Mesenchymal stem cell (in vitro differentiated cells and primary cell): ENCODE results near the gene STARD8.

Source experiments
- DNase-seq: peaks from one replicate; pipeline ENCODE4 v3.0.0-alpha.2; 2013
- H2AFZ ChIP-seq: one replicate; pipeline ENCODE4 v1.6.1; 2013; ENCODE audit warnings: low read depth, mild to moderate bottlenecking, control low read depth, inconsistent platforms, low read length, moderate library complexity
- H2AK5ac ChIP-seq: 2 replicates; pipeline ENCODE4 v1.6.1; 2013; ENCODE audit warnings: low read length, moderate library complexity, mild to moderate bottlenecking, inconsistent platforms; ENCODE audit not compliant: severe bottlenecking
- H2BK120ac ChIP-seq: one replicate; pipeline ENCODE4 v1.6.1; 2013; ENCODE audit warnings: low read depth, mild to moderate bottlenecking, inconsistent platforms, low read length, moderate library complexity
- H2BK12ac ChIP-seq, 2 experiments: one replicate each; pipeline ENCODE4 v1.6.1; 2013; ENCODE audit warnings: inconsistent platforms in 2 of 2, low read length in 2 of 2, mild to moderate bottlenecking in 2 of 2, moderate library complexity in 2 of 2, control low read depth in 1 of 2
- H2BK15ac ChIP-seq: one replicate; pipeline ENCODE4 v1.6.1; 2013; ENCODE audit warnings: mild to moderate bottlenecking, low read depth, inconsistent platforms; ENCODE audit not compliant: poor library complexity, severe bottlenecking
- H2BK5ac ChIP-seq: 2 replicates; pipeline ENCODE4 v1.6.1; 2013; ENCODE audit warnings: low read depth, mild to moderate bottlenecking, low read length, control low read depth, inconsistent platforms; ENCODE audit not compliant: poor library complexity, severe bottlenecking
- H3K14ac ChIP-seq, 2 experiments: one replicate each; pipeline ENCODE4 v1.6.1; 2013; ENCODE audit warnings: inconsistent platforms in 2 of 2, low read length in 2 of 2, control low read depth in 1 of 2, mild to moderate bottlenecking in 1 of 2, moderate library complexity in 1 of 2
- H3K18ac ChIP-seq, 2 experiments: one replicate each; pipeline ENCODE4 v1.6.1; 2013; ENCODE audit warnings: inconsistent platforms in 2 of 2, low read length in 2 of 2, control low read depth in 1 of 2, low read depth in 1 of 2, mild to moderate bottlenecking in 1 of 2
- H3K23ac ChIP-seq, 2 experiments: one replicate each; pipeline ENCODE4 v1.6.1; 2013; ENCODE audit warnings: inconsistent platforms in 2 of 2, low read length in 2 of 2, mild to moderate bottlenecking in 2 of 2, moderate library complexity in 2 of 2, control low read depth in 1 of 2
- H3K27ac ChIP-seq: 2 replicates; pipeline ENCODE4 v1.5.1; 2013; ENCODE audit warnings: mild to moderate bottlenecking, moderate library complexity, low read length, control low read depth, inconsistent platforms; ENCODE audit not compliant: poor library complexity, severe bottlenecking
- H3K27me3 ChIP-seq, 2 experiments: 2 replicates each; pipeline versions ENCODE4 v1.6.1 to v1.7.0; 2013; ENCODE audit warnings: low read length in 2 of 2, mild to moderate bottlenecking in 2 of 2, moderate library complexity in 2 of 2, control low read depth in 1 of 2, inconsistent platforms in 1 of 2; ENCODE audit not compliant: control insufficient read depth in 1 of 2, insufficient read depth in 1 of 2
- H3K36me3 ChIP-seq, 2 experiments: 2 replicates each; pipeline versions ENCODE4 v1.6.1 to v1.7.0; 2013; ENCODE audit warnings: low read length in 2 of 2, control low read depth in 1 of 2, inconsistent platforms in 1 of 2, low read depth in 1 of 2, mild to moderate bottlenecking in 1 of 2; ENCODE audit not compliant: insufficient read depth in 2 of 2, control insufficient read depth in 1 of 2
- H3K4ac ChIP-seq, 2 experiments: one replicate each; pipeline ENCODE4 v1.6.1; 2013; ENCODE audit warnings: inconsistent platforms in 2 of 2, low read length in 2 of 2, mild to moderate bottlenecking in 2 of 2, moderate library complexity in 2 of 2, control low read depth in 1 of 2, low read depth in 1 of 2
- H3K4me1 ChIP-seq: 2 replicates; pipeline ENCODE4 v1.6.1; 2013; ENCODE audit warnings: low read depth, low read length, control low read depth; ENCODE audit not compliant: control insufficient read depth, insufficient read depth
- H3K4me2 ChIP-seq: 2 replicates; pipeline ENCODE4 v1.6.1; 2013; ENCODE audit warnings: low read length, mild to moderate bottlenecking, inconsistent platforms; ENCODE audit not compliant: poor library complexity, severe bottlenecking
- H3K4me3 ChIP-seq, 2 experiments: 2 replicates each; pipeline versions ENCODE4 v1.5.1 to v1.7.0; 2013; ENCODE audit warnings: low read length in 2 of 2, mild to moderate bottlenecking in 2 of 2, control low read depth in 1 of 2, low read depth in 1 of 2; ENCODE audit not compliant: insufficient read depth in 1 of 2
- H3K79me1 ChIP-seq: replicated peaks from 2 replicates; pipeline ENCODE4 v1.6.1; 2013; ENCODE audit warnings: mild to moderate bottlenecking, control low read depth, low read length, inconsistent platforms; ENCODE audit not compliant: poor library complexity, severe bottlenecking
- H3K9ac ChIP-seq: 2 replicates; pipeline ENCODE4 v1.7.0; 2013; ENCODE audit warnings: mild to moderate bottlenecking, low read length, moderate library complexity
- H3K9me3 ChIP-seq: 2 replicates; pipeline ENCODE4 v1.7.0; 2013; ENCODE audit warnings: mild to moderate bottlenecking, low read length; ENCODE audit not compliant: control insufficient read depth
- H4K8ac ChIP-seq: one replicate; pipeline ENCODE4 v1.6.1; 2013; ENCODE audit warnings: inconsistent platforms, mild to moderate bottlenecking, low read length, moderate library complexity
- H4K91ac ChIP-seq: one replicate; pipeline ENCODE4 v1.6.1; 2013; ENCODE audit warnings: mild to moderate bottlenecking, low read length, inconsistent platforms
- WGBS: methylation state at CpG from one replicate; pipeline ENCODE4 v1.1.7; 2013; ENCODE audit warnings: mixed read lengths; 5-methylcytosine and 5-hydroxymethylcytosine counted together

STARD8 gene

DNA sequence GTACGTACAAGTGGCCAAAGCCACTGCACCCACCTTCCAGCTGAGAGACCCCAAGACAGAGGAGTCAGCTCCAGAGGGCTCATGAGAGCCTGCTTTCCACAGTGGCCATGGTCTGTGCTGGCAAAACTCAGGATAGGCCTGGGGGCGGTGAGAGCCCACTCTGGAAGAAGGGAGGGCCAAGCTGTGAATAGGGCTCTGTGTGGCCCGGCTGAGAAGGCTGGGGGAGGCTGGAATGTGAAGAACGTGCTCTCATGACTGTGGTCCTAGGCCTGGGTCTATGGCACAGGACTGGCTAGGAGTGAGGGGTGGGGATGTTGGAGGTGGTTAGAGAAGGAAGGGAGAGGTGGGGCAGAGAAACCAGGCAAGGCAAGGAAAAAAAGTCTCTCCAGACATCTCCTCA is 13.3 kb downstream of the STARD8 start:
- Histone ChIP-seq H3K18ac (no peak overlapping the region), H3K4me1 (peaks cover 11% of the 10 kb centered on the region), H3K4me2 (no peak overlapping the region), H2BK12ac (no peak overlapping the region), H3K23ac (no peak overlapping the region), H3K27me3 (peaks cover 0 to 52% of the 10 kb centered on the region in 2 experiments), H2BK120ac (no peak overlapping the region), H2BK5ac (no peak overlapping the region), H3K9ac (no peak overlapping the region), H2BK15ac (no peak overlapping the region), H2AFZ (no peak overlapping the region), H3K79me1 (no peaks in the 10 kb centered on the region), H2AK5ac (no peak overlapping the region), H3K9me3 (peaks cover 2% of the 10 kb centered on the region), H3K27ac (no peak overlapping the region), H3K36me3 (no peaks in the 10 kb centered on the region), H4K8ac (no peak overlapping the region), H4K91ac (no peak overlapping the region), H3K14ac (no peak overlapping the region), H3K4me3 (no peak overlapping the region), H3K4ac (no peak overlapping the region)
- 78% methylated on average over 4 of the region's 4 CpGs for WGBS
- no peak for DNase-seq

DNA sequence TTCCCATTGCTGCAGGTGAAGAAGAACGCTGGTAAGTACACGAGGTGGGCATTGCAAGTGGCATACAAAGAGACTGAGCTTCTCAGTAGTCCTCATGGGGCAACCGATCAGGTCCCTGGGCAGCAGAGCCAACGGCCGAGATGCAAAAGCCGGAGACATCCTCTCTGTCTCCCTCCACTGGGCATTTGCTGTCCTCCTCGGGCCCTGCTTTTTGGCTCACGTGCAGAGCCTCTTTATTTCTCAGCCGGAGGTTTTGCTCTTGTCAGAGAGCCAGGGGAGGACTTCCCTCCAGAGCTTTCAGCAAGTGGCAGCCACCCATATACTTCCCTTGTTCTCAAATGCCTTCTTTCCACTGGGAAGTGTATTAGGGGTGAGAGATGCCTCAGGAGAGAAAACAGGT is 18.0 kb downstream of the STARD8 start:
- WGBS, result 73% methylated on average over 9 of the region's 9 CpGs
- peaks cover 0 to 63% of the 10 kb centered on the region in 2 experiments for H3K27me3 ChIP-seq

DNA sequence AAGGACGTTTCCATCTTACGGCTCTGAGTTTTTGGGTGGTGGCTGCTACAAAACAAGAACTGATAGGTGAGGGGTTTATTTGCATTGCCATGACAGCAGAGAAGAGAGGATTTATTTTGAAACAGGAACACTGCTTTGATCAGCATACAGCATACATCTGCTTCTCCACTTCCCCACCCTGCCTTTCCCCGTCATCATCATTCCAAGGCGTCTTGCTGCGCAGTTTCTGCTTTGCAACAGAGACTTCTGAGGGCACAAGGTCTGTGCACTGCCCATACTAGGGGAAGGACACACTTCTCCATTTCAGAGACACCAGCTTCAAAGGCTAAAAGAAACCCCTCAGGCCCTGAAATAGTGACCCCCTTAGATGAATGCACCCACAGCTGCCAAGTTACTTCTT is 19.1 kb downstream of the STARD8 start:
- Histone ChIP-seq H2BK12ac (no peak overlapping the region), H3K27ac (no peak overlapping the region), H2AFZ (no peak overlapping the region), H4K8ac (no peak overlapping the region), H4K91ac (no peak overlapping the region), H3K36me3 (no peaks in the 10 kb centered on the region), H3K4me2 (no peak overlapping the region), H3K23ac (no peak overlapping the region), H2AK5ac (no peak overlapping the region), H3K79me1 (no peaks in the 10 kb centered on the region), H3K4me3 (no peak overlapping the region), H2BK15ac (no peak overlapping the region), H3K27me3 (peaks cover 0 to 74% of the 10 kb centered on the region in 2 experiments), H3K9ac (no peak overlapping the region), H3K18ac (no peak overlapping the region), H3K4ac (no peak overlapping the region), H3K14ac (no peak overlapping the region), H3K9me3 (no peaks in the 10 kb centered on the region), H3K4me1 (peaks cover 2% of the 10 kb centered on the region), H2BK5ac (no peak overlapping the region), H2BK120ac (no peak overlapping the region)
- 93% methylated on average over 5 of the region's 5 CpGs for WGBS
- no peak for DNase-seq

More for the DNA sequence above, 18.0 kb downstream of the STARD8 start:
- Histone ChIP-seq H3K18ac (no peak overlapping the region), H2BK15ac (no peak overlapping the region), H2BK12ac (no peak overlapping the region), H2AK5ac (no peak overlapping the region), H2AFZ (no peak overlapping the region), H2BK5ac (no peak overlapping the region), H3K36me3 (no peaks in the 10 kb centered on the region), H3K27ac (no peak overlapping the region), H4K91ac (no peak overlapping the region), H3K23ac (no peak overlapping the region), H3K4me3 (no peak overlapping the region), H3K4ac (no peak overlapping the region), H3K79me1 (no peaks in the 10 kb centered on the region), H3K9ac (no peak overlapping the region), H2BK120ac (no peak overlapping the region), H3K4me2 (no peak overlapping the region), H3K14ac (no peak overlapping the region), H4K8ac (no peak overlapping the region), H3K9me3 (no peaks in the 10 kb centered on the region), H3K4me1 (peaks cover 2% of the 10 kb centered on the region)
- DNase-seq, result no peak

DNA sequence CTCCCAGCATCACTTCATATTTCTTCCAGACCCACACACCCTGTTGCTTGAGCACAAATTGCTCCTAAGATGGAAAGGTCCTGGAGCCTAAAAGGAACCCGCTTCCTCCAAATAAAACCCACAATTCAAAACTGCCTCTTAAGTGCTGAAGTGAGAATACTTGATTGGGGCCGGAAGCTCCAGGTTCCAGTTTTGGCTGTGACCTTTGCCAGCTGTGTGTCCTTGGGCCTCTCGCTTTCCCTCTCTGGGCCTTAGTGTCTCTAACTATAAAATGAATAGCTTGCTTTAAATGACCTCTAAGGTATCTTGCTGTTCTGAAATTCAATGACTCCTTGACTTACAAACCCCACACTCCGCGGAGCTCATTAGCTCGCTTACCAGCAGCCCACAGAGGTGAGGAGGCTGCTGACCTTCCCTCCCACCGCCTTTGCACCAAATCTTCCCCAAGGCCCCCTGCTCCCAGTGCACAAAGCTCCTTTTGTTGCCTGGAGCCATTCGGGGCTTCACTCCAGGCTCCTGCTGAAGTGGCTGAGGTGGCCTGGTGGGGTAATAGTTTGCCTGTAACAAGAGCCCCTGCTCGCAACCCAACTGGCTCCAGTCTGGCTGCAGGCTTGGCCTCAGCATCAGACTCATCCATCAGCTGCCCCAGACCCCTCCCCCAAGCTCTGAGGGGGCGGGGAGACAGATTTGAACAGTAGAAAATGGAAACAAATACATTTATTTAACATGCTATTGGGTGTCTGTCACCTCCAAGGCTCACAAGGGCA is 21.8 kb downstream of the STARD8 start:
- 61% methylated on average over 5 of the region's 10 CpGs for WGBS
- H3K9me3 ChIP-seq, result no peaks in the 10 kb centered on the region
- no peak overlapping the region for H4K91ac ChIP-seq
- no peak overlapping the region for H2AK5ac ChIP-seq
- H3K4me1 ChIP-seq, result peaks cover 2% of the 10 kb centered on the region
- no peak overlapping the region for H3K9ac ChIP-seq
- no peak overlapping the region for H3K18ac ChIP-seq
- no peak overlapping the region for H4K8ac ChIP-seq
- no peak overlapping the region for H2BK12ac ChIP-seq
- H2AFZ ChIP-seq, result no peak overlapping the region
- no peak overlapping the region for H2BK120ac ChIP-seq
- H3K4me3 ChIP-seq, result no peak overlapping the region
- peaks cover 0 to 70% of the 10 kb centered on the region in 2 experiments for H3K27me3 ChIP-seq
- no peaks in the 10 kb centered on the region for H3K36me3 ChIP-seq
- H3K4ac ChIP-seq, result no peak overlapping the region
- no peak overlapping the region for H3K4me2 ChIP-seq
- H3K79me1 ChIP-seq, result no peaks in the 10 kb centered on the region
- H3K23ac ChIP-seq, result no peak overlapping the region
- H2BK5ac ChIP-seq, result no peak overlapping the region
- H3K14ac ChIP-seq, result no peak overlapping the region
- no peak for DNase-seq
- H3K27ac ChIP-seq, result no peak overlapping the region
- no peak overlapping the region for H2BK15ac ChIP-seq
